GM18907 (cell line): ENCODE results near the gene ATP5ME.
"Not testable (repeated sequence)": the region's sequence is repeated elsewhere in the genome, so short reads cannot be mapped to it uniquely, and the experiment has no call there.

ENCODE experiments used
- ATAC-seq: cut with Tn5 transposase; IDR thresholded peaks from one replicate; pipeline ENCODE4 v1.9.1; 2021; ENCODE audit warnings: mild to moderate bottlenecking, moderate library complexity; ENCODE audit not compliant: unreplicated experiment

ATP5ME gene

GRCh38 chr4:657338-657833 is 16.7 kb downstream of the ATP5ME start:
- ATAC-seq, result no peak

- ATAC-seq, result no peak
Observed at GRCh38 chr4:656436-657337, 17.4 kb downstream of the ATP5ME start.

- ATAC-seq, result no peak
Observed at GRCh38 chr4:655464-656151, 18.5 kb downstream of the ATP5ME start.

- ATAC-seq, result no peak
Observed at GRCh38 chr4:654871-655463, 19.1 kb downstream of the ATP5ME start.

GRCh38 chr4:654503-654845 is 19.6 kb downstream of the ATP5ME start:
- ATAC-seq, result no peak

GRCh38 chr4:653831-654502 is 20.1 kb downstream of the ATP5ME start:
- ATAC-seq, result no peak

GRCh38 chr4:653080-653821 is 20.8 kb downstream of the ATP5ME start:
- no peak for ATAC-seq

- no peak for ATAC-seq
Observed at GRCh38 chr4:651884-652642, 22.0 kb downstream of the ATP5ME start.

GRCh38 chr4:650951-651883 is 22.9 kb downstream of the ATP5ME start:
- ATAC-seq, result no peak

GRCh38 chr4:650461-650860 is 23.6 kb downstream of the ATP5ME start:
- no peak for ATAC-seq

- ATAC-seq, result no peak
Observed at GRCh38 chr4:649751-650310, 24.2 kb downstream of the ATP5ME start.

GRCh38 chr4:649293-649625 is 24.8 kb downstream of the ATP5ME start:
- ATAC-seq, result no peak

GRCh38 chr4:648579-649292 is 25.3 kb downstream of the ATP5ME start:
- ATAC-seq, result no peak

- ATAC-seq, result no peak
Observed at GRCh38 chr4:647481-647880, 26.6 kb downstream of the ATP5ME start.

GRCh38 chr4:646460-646859 is 27.6 kb downstream of the ATP5ME start:
- ATAC-seq, result no peak

GRCh38 chr4:642366-642765 is 31.7 kb downstream of the ATP5ME start:
- not testable (repeated sequence) for ATAC-seq

- ATAC-seq, result no peak
Observed at GRCh38 chr4:637536-638280, 36.4 kb downstream of the ATP5ME start.
